Coronary artery (tissue), 2 donors: ENCODE data around the gene SLX9.

ENCODE experiments used
- DNase-seq: peaks from one replicate; pipeline ENCODE4 v3.0.0-alpha.2; 2017; ENCODE audit warnings: low spot score
- H3K27ac ChIP-seq, 2 donors: fragments of 200-600 bp; sonication (generic); one replicate each; pipeline ENCODE4 v1.5.1; 2016 to 2019
- H3K4me3 ChIP-seq: fragments of 200-600 bp; sonication (generic); 2 replicates; pipeline ENCODE4 v1.5.1; 2016; ENCODE audit warnings: mild to moderate bottlenecking, moderate library complexity
- TF ChIP-seq, protein P1 (sequence below): fragments of 200-600 bp; sonication (generic); IDR thresholded peaks from one replicate; pipeline ENCODE4 v1.5.1; 2019; ENCODE audit warnings: antibody characterized with exemption

Gene SLX9

GRCh38 chr21:44987886-44988606 is 48.2 kb downstream of the SLX9 start:
- TF ChIP-seq, protein P1, sequence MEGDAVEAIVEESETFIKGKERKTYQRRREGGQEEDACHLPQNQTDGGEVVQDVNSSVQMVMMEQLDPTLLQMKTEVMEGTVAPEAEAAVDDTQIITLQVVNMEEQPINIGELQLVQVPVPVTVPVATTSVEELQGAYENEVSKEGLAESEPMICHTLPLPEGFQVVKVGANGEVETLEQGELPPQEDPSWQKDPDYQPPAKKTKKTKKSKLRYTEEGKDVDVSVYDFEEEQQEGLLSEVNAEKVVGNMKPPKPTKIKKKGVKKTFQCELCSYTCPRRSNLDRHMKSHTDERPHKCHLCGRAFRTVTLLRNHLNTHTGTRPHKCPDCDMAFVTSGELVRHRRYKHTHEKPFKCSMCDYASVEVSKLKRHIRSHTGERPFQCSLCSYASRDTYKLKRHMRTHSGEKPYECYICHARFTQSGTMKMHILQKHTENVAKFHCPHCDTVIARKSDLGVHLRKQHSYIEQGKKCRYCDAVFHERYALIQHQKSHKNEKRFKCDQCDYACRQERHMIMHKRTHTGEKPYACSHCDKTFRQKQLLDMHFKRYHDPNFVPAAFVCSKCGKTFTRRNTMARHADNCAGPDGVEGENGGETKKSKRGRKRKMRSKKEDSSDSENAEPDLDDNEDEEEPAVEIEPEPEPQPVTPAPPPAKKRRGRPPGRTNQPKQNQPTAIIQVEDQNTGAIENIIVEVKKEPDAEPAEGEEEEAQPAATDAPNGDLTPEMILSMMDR, result no peak
- no peak overlapping the region for H3K4me3 ChIP-seq
- H3K27ac ChIP-seq, result no peak overlapping the region
- DNase-seq, result no peak

- no peak overlapping the region for H3K4me3 ChIP-seq
- no peak for DNase-seq
- TF ChIP-seq, protein P1, result no peak
- H3K27ac ChIP-seq, result peak overlapping the region in 1 of 2 donors; percentile 28
These were observed 49.0 kb downstream of the SLX9 start for GRCh38 chr21:44988607-44989536.

- peak overlapping the region in 1 of 2 donors; percentile 28 for H3K27ac ChIP-seq
These were observed 49.7 kb downstream of the SLX9 start for GRCh38 chr21:44989537-44989886.

GRCh38 chr21:44989943-44990780 is 50.3 kb downstream of the SLX9 start:
- no peak for DNase-seq
- H3K27ac ChIP-seq, result peak overlapping the region in 1 of 2 donors; percentile 29
- no peak overlapping the region for H3K4me3 ChIP-seq
- TF ChIP-seq, protein P1, result no peak

More at GRCh38 chr21:44989537-44989886, 49.7 kb downstream of the SLX9 start:
- TF ChIP-seq, protein P1, result no peak
- DNase-seq, result no peak
- no peak overlapping the region for H3K4me3 ChIP-seq

- TF ChIP-seq, protein P1, result no peak
- no peak overlapping the region for H3K4me3 ChIP-seq
- H3K27ac ChIP-seq, result no peak overlapping the region
- no peak for DNase-seq
These were observed 51.1 kb downstream of the SLX9 start for GRCh38 chr21:44990921-44991320.

- no peak overlapping the region for H3K4me3 ChIP-seq
- no peak for DNase-seq
- TF ChIP-seq, protein P1, result no peak
- H3K27ac ChIP-seq, result no peak overlapping the region
These were observed 52.0 kb downstream of the SLX9 start for GRCh38 chr21:44991538-44992483.
